Esophagus squamous epithelium (tissue), 4 donors: Measurements from ENCODE around the gene THOC3.
"Not testable (repeated sequence)": the region's sequence is repeated elsewhere in the genome, so short reads cannot be mapped to it uniquely, and the experiment has no call there.

Source experiments
- POLR2A ChIP-seq, 4 donors: fragments of 450-650 bp; IDR thresholded peaks; one replicate each; pipeline ENCODE4 v1.6.1; 2017; ENCODE audit warnings: antibody characterized with exemption in 4 of 4, mild to moderate bottlenecking in 4 of 4, moderate library complexity in 3 of 4
- TF ChIP-seq, protein P1 (sequence below), 6 experiments: fragments of 450-650 bp in 4 of 6; fragments of 200-600 bp in 2 of 6; sonication (generic) in 2 of 6; IDR thresholded peaks; one replicate each; pipeline ENCODE4 v1.5.1; 2016 to 2019; ENCODE audit warnings: antibody characterized with exemption in 6 of 6, mild to moderate bottlenecking in 4 of 6, moderate library complexity in 4 of 6

- TF ChIP-seq, protein P1, sequence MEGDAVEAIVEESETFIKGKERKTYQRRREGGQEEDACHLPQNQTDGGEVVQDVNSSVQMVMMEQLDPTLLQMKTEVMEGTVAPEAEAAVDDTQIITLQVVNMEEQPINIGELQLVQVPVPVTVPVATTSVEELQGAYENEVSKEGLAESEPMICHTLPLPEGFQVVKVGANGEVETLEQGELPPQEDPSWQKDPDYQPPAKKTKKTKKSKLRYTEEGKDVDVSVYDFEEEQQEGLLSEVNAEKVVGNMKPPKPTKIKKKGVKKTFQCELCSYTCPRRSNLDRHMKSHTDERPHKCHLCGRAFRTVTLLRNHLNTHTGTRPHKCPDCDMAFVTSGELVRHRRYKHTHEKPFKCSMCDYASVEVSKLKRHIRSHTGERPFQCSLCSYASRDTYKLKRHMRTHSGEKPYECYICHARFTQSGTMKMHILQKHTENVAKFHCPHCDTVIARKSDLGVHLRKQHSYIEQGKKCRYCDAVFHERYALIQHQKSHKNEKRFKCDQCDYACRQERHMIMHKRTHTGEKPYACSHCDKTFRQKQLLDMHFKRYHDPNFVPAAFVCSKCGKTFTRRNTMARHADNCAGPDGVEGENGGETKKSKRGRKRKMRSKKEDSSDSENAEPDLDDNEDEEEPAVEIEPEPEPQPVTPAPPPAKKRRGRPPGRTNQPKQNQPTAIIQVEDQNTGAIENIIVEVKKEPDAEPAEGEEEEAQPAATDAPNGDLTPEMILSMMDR (IDR thresholded peaks at IDR 0.05) = not testable (repeated sequence)
- not testable (repeated sequence) for TF ChIP-seq POLR2A (IDR thresholded peaks at IDR 0.05)
These were observed 29.6 kb downstream of the THOC3 start for GRCh38 chr5:175938489-175938888.
